WTC11 (cell line): Measurements from ENCODE around the gene ZNF485.

ENCODE experiments used
- CTCF ChIP-seq: fragments of 200-600 bp; IDR thresholded peaks from 2 replicates; pipeline ENCODE4 v1.8.0; 2022; ENCODE audit warnings: antibody characterized with exemption
- E2F5 ChIP-seq: sonication (generic); formaldehyde crosslinking; IDR thresholded peaks from 2 replicates; pipeline ENCODE4 v1.8.1; 2022; ENCODE audit warnings: mild to moderate bottlenecking, moderate library complexity, missing genetic modification reagents
- ERG ChIP-seq: fragments of 250-450 bp; sonication (Bioruptor Pico); IDR thresholded peaks from 2 replicates; pipeline ENCODE4 v1.8.0; 2021; ENCODE audit warnings: mild to moderate bottlenecking
- ETV6 ChIP-seq: sonication (generic); formaldehyde crosslinking; IDR thresholded peaks from 2 replicates; pipeline ENCODE4 v1.8.1; 2022; ENCODE audit warnings: mild to moderate bottlenecking, missing genetic modification reagents
- FOXP4 ChIP-seq: sonication (generic); formaldehyde crosslinking; IDR thresholded peaks from 2 replicates; pipeline ENCODE4 v1.8.0; 2022; ENCODE audit warnings: mild to moderate bottlenecking, missing genetic modification reagents
- NFYB ChIP-seq: sonication (generic); formaldehyde crosslinking; conservative IDR thresholded peaks from 2 replicates; pipeline ENCODE4 v1.8.0; 2022; ENCODE audit warnings: low read depth, missing genetic modification reagents
- SP1 ChIP-seq: sonication (generic); formaldehyde crosslinking; conservative IDR thresholded peaks from 2 replicates; pipeline ENCODE4 v1.8.1; 2022; ENCODE audit warnings: missing genetic modification reagents
- USF1 ChIP-seq: sonication (generic); formaldehyde crosslinking; IDR thresholded peaks from 2 replicates; pipeline ENCODE4 v1.8.0; 2022; ENCODE audit warnings: mild to moderate bottlenecking, missing genetic modification reagents
- ZNF121 ChIP-seq: sonication (generic); formaldehyde crosslinking; IDR thresholded peaks from 2 replicates; pipeline ENCODE4 v1.8.0; 2023; ENCODE audit warnings: missing genetic modification reagents
- ZNF138 ChIP-seq: sonication (generic); formaldehyde crosslinking; conservative IDR thresholded peaks from 2 replicates; pipeline ENCODE4 v1.8.1; 2022; ENCODE audit warnings: mild to moderate bottlenecking, moderate library complexity, missing genetic modification reagents
- ZNF263 ChIP-seq: sonication (generic); formaldehyde crosslinking; IDR thresholded peaks from 2 replicates; pipeline ENCODE4 v1.8.1; 2022; ENCODE audit warnings: low read depth, mild to moderate bottlenecking, moderate library complexity, missing genetic modification reagents

- TF ChIP-seq ZNF121 (CRISPR knock-in tag) (no peak), ZNF138 (CRISPR knock-in tag) (no peak), CTCF (no peak), E2F5 (CRISPR knock-in tag) (no peak), USF1 (CRISPR knock-in tag) (no peak), FOXP4 (CRISPR knock-in tag) (no peak), NFYB (CRISPR knock-in tag) (no peak), SP1 (no peak), ERG (CRISPR knock-in tag) (no peak), ETV6 (CRISPR knock-in tag) (no peak), ZNF263 (CRISPR knock-in tag) (no peak)
These were observed 49.0 kb upstream of the ZNF485 start for GRCh38 chr10:43557214-43557613.
